ENCODE data around the gene OPCML. TPM values are rescaled to one million over a fixed set of nuclear protein-coding genes. Genes with fewer than 3 reads are reported as not detected.

OPCML gene
- total and polyA plus RNA-seq, 7 experiments from 2014 or later: not detected

DNA sequence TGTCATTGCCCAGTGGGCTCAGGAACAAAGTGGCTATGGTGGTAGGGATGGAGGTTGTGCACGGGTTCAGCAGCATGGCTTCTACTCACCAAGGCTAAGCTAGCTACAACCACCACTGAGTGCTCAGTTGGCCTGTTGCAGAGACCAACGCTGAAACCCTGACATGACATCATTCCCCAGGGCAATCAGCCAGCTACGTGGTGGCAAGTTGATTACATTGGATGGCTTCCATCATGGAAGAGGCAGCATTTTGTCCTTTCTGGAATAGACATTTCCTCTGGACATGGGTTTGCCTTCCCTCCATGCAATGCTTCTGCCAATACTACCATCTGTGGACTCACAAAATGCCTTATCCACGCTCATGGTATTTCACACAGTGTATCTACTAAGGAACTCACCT is 634.3 kb downstream of the OPCML start:
- ChIA-PET CTCF (no interaction called here), POLR2A (no interaction called here)
- intact Hi-C loops (cut with micrococcal nuclease): no loop called here
- Histone ChIP-seq H3K27ac (ENCODE audit: low read depth, low read length) (no peak overlapping the region), H3K27me3 (ENCODE audit: control insufficient read depth in 2 of 2, insufficient read depth in 2 of 2, low read length in 2 of 2) (no peaks in the 10 kb centered on the region), H3K4me1 (ENCODE audit: control insufficient read depth in 2 of 2, insufficient read depth in 2 of 2, low read length in 2 of 2) (no peaks in the 10 kb centered on the region), H3K4me3 (ENCODE audit: low read length) (no peak overlapping the region), H3K9me3 (ENCODE audit: control insufficient read depth in 2 of 3, low read length in 3 of 3) (no peaks in the 10 kb centered on the region), H3K36me3 (ENCODE audit: control insufficient read depth in 2 of 3, insufficient read depth in 3 of 3, low read length in 3 of 3) (no peaks in the 10 kb centered on the region)
- Mint-ChIP-seq H3K9me3 (peaks cover 0 to 8% (median 4%) of the 10 kb centered on the region in 11 donors), H3K36me3 (no peaks in the 10 kb centered on the region), H3K4me1 (no peaks in the 10 kb centered on the region), H3K27me3 (peaks cover 0 to 14% (median 0%) of the 10 kb centered on the region in 5 donors), H3K4me3 (no peak overlapping the region), H3K27ac (no peak overlapping the region)
- ATAC-seq (no peak), DNase-seq (no peak)

GRCh38 chr11:132895340-132895739 is 637.0 kb downstream of the OPCML start:
- ChIA-PET CTCF (interaction anchor here (0.6 kb wide), 1 partner anchor 839 kb away, joined by 6 read pairs; no protein-coding TSS in a partner anchor), POLR2A (no interaction called here)
- H3K4me3 ChIP-seq (ENCODE audit: low read length): no peak overlapping the region
- no peak overlapping the region for H3K4me3 Mint-ChIP-seq
- H3K9me3 ChIP-seq (ENCODE audit: control insufficient read depth in 2 of 3, low read length in 3 of 3): no peaks in the 10 kb centered on the region
- peaks cover 0 to 3% (median 0%) of the 10 kb centered on the region in 5 donors for H3K27me3 Mint-ChIP-seq
- H3K27ac ChIP-seq (ENCODE audit: low read depth, low read length): no peak overlapping the region
- no peaks in the 10 kb centered on the region for H3K27me3 ChIP-seq (ENCODE audit: control insufficient read depth in 2 of 2, insufficient read depth in 2 of 2, low read length in 2 of 2)
- no peaks in the 10 kb centered on the region for H3K4me1 ChIP-seq (ENCODE audit: control insufficient read depth in 2 of 2, insufficient read depth in 2 of 2, low read length in 2 of 2)
- intact Hi-C loops (cut with micrococcal nuclease): no loop called here
- H3K36me3 Mint-ChIP-seq: no peaks in the 10 kb centered on the region
- DNase-seq: no peak
- no peaks in the 10 kb centered on the region for H3K36me3 ChIP-seq (ENCODE audit: control insufficient read depth in 2 of 3, insufficient read depth in 3 of 3, low read length in 3 of 3)
- no peaks in the 10 kb centered on the region for H3K4me1 Mint-ChIP-seq
- ATAC-seq: no peak
- H3K9me3 Mint-ChIP-seq: peaks cover 0 to 8% (median 2%) of the 10 kb centered on the region in 11 donors
- no peak overlapping the region for H3K27ac Mint-ChIP-seq

DNA sequence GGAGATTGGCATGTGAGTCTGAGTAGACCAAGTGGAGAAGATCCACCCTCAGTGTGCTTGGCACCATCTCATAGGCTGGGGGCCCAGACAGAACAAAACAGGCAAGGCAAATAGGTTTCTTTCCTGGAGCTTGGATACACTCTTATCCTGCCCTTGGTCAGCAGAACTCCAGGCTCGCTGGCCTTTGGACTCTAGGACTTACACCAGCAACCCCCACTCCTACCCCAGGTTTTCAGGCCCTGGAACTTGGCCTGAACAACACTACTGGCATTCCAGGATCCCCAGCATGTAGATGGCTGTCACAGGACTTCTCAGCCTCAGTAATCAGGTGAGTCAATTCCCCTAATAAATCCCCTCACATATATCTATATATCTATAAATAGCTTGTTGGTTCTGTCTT is 637.7 kb downstream of the OPCML start:
- H3K36me3 Mint-ChIP-seq: no peaks in the 10 kb centered on the region
- H3K36me3 ChIP-seq (ENCODE audit: control insufficient read depth in 2 of 3, insufficient read depth in 3 of 3, low read length in 3 of 3): no peaks in the 10 kb centered on the region
- H3K4me1 Mint-ChIP-seq: no peaks in the 10 kb centered on the region
- no peak overlapping the region for H3K4me3 ChIP-seq (ENCODE audit: low read length)
- POLR2A ChIA-PET: no interaction called here
- H3K9me3 ChIP-seq (ENCODE audit: control insufficient read depth in 2 of 3, low read length in 3 of 3): no peaks in the 10 kb centered on the region
- CTCF ChIA-PET: interaction anchor here (0.6 kb wide), 1 partner anchor 838 kb away, joined by 6 read pairs; no protein-coding TSS in a partner anchor
- DNase-seq: no peak
- no peaks in the 10 kb centered on the region for H3K4me1 ChIP-seq (ENCODE audit: control insufficient read depth in 2 of 2, insufficient read depth in 2 of 2, low read length in 2 of 2)
- no peaks in the 10 kb centered on the region for H3K27me3 ChIP-seq (ENCODE audit: control insufficient read depth in 2 of 2, insufficient read depth in 2 of 2, low read length in 2 of 2)
- intact Hi-C loops (cut with micrococcal nuclease): no loop called here
- no peaks in the 10 kb centered on the region for H3K27me3 Mint-ChIP-seq
- H3K4me3 Mint-ChIP-seq: no peak overlapping the region
- H3K27ac ChIP-seq (ENCODE audit: low read depth, low read length): no peak overlapping the region
- ATAC-seq: no peak
- H3K9me3 Mint-ChIP-seq: peaks cover 0 to 9% (median 2%) of the 10 kb centered on the region in 11 donors
- no peak overlapping the region for H3K27ac Mint-ChIP-seq

DNA sequence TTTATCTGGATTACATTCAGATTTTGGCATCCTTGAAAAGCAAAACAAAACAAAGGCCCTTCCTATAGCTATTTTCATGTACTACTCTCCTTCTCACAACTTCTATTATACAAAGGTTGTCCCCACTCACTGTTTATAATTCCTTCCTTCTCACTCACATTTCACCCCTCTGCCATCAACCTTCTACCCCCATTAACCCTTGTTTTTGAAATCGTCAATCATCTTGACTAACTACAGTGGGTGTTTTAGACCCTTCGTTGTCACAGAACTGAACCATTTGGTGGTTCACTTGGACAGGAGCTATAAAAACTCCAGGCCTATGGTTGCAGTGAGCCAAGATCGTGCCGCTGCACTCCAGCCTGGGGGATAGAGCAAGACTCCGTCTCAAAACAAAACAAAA is 639.4 kb downstream of the OPCML start:
- no peak for ATAC-seq
- Mint-ChIP-seq H3K27me3 (peaks cover 0 to 2% (median 0%) of the 10 kb centered on the region in 5 donors), H3K9me3 (peaks cover 0 to 9% (median 2%) of the 10 kb centered on the region in 11 donors), H3K27ac (no peak overlapping the region), H3K4me3 (no peak overlapping the region), H3K36me3 (no peaks in the 10 kb centered on the region), H3K4me1 (no peaks in the 10 kb centered on the region)
- Histone ChIP-seq H3K9me3 (ENCODE audit: control insufficient read depth in 2 of 3, low read length in 3 of 3) (no peaks in the 10 kb centered on the region), H3K27me3 (ENCODE audit: control insufficient read depth in 2 of 2, insufficient read depth in 2 of 2, low read length in 2 of 2) (no peaks in the 10 kb centered on the region), H3K36me3 (ENCODE audit: control insufficient read depth in 2 of 3, insufficient read depth in 3 of 3, low read length in 3 of 3) (no peaks in the 10 kb centered on the region), H3K27ac (ENCODE audit: low read depth, low read length) (no peak overlapping the region), H3K4me3 (ENCODE audit: low read length) (no peak overlapping the region), H3K4me1 (ENCODE audit: control insufficient read depth in 2 of 2, insufficient read depth in 2 of 2, low read length in 2 of 2) (no peaks in the 10 kb centered on the region)
- POLR2A ChIA-PET: no interaction called here
- intact Hi-C loops (cut with micrococcal nuclease): no loop called here
- CTCF ChIA-PET: no interaction called here
- DNase-seq: no peak

GRCh38 chr11:132888226-132888625 is 644.1 kb downstream of the OPCML start:
- peaks cover 0 to 4% (median 0%) of the 10 kb centered on the region in 11 donors for H3K9me3 Mint-ChIP-seq
- peaks cover 0 to 5% (median 4%) of the 10 kb centered on the region in 5 donors for H3K27me3 Mint-ChIP-seq

DNA sequence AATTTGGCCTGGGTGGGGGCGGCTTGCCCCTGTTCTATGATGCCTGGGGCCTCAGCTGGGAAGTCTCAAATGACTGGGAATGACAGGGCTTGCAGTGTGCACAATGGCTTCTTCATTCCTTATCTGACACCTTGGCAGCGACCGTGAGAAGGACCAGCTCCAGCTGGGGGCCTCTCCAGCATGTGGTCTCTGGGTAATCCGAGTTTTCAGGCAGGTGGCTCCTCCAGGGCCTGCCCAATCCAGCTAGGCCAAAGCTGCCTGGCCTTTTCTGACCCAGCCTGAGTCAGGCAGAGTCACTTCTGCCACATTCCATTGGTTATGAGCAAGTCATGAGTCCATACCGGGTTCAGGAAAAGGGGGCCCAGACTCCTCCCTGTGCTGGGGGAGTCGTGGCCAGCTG is 646.0 kb downstream of the OPCML start:
- Histone ChIP-seq H3K9me3 (ENCODE audit: control insufficient read depth in 2 of 3, low read length in 3 of 3) (no peaks in the 10 kb centered on the region), H3K27ac (ENCODE audit: low read depth, low read length) (no peak overlapping the region), H3K36me3 (ENCODE audit: control insufficient read depth in 2 of 3, insufficient read depth in 3 of 3, low read length in 3 of 3) (no peaks in the 10 kb centered on the region), H3K4me3 (ENCODE audit: low read length) (no peak overlapping the region), H3K27me3 (ENCODE audit: control insufficient read depth in 2 of 2, insufficient read depth in 2 of 2, low read length in 2 of 2) (no peaks in the 10 kb centered on the region), H3K4me1 (ENCODE audit: control insufficient read depth in 2 of 2, insufficient read depth in 2 of 2, low read length in 2 of 2) (no peaks in the 10 kb centered on the region)
- ChIA-PET CTCF (no interaction called here), POLR2A (no interaction called here)
- Mint-ChIP-seq H3K9me3 (peaks cover 0 to 4% (median 0%) of the 10 kb centered on the region in 11 donors), H3K27ac (no peak overlapping the region), H3K4me3 (no peak overlapping the region), H3K36me3 (no peaks in the 10 kb centered on the region), H3K4me1 (no peaks in the 10 kb centered on the region), H3K27me3 (peaks cover 0 to 5% (median 4%) of the 10 kb centered on the region in 5 donors)
- ATAC-seq (no peak), DNase-seq (no peak)
- intact Hi-C loops (cut with micrococcal nuclease): no loop called here

More at GRCh38 chr11:132888226-132888625, 644.1 kb downstream of the OPCML start:
- ATAC-seq (no peak), DNase-seq (no peak)
- intact Hi-C loops (cut with micrococcal nuclease): no loop called here
- Mint-ChIP-seq H3K27ac (no peak overlapping the region), H3K36me3 (no peaks in the 10 kb centered on the region), H3K4me1 (no peaks in the 10 kb centered on the region), H3K4me3 (no peak overlapping the region)
- ChIA-PET POLR2A (no interaction called here), CTCF (no interaction called here)
- no peak overlapping the region for H3K4me3 ChIP-seq (ENCODE audit: low read length)
- no peaks in the 10 kb centered on the region for H3K4me1 ChIP-seq (ENCODE audit: control insufficient read depth in 2 of 2, insufficient read depth in 2 of 2, low read length in 2 of 2)
- no peaks in the 10 kb centered on the region for H3K27me3 ChIP-seq (ENCODE audit: control insufficient read depth in 2 of 2, insufficient read depth in 2 of 2, low read length in 2 of 2)
- H3K27ac ChIP-seq (ENCODE audit: low read depth, low read length): no peak overlapping the region
- no peaks in the 10 kb centered on the region for H3K9me3 ChIP-seq (ENCODE audit: control insufficient read depth in 2 of 3, low read length in 3 of 3)
- no peaks in the 10 kb centered on the region for H3K36me3 ChIP-seq (ENCODE audit: control insufficient read depth in 2 of 3, insufficient read depth in 3 of 3, low read length in 3 of 3)

DNA sequence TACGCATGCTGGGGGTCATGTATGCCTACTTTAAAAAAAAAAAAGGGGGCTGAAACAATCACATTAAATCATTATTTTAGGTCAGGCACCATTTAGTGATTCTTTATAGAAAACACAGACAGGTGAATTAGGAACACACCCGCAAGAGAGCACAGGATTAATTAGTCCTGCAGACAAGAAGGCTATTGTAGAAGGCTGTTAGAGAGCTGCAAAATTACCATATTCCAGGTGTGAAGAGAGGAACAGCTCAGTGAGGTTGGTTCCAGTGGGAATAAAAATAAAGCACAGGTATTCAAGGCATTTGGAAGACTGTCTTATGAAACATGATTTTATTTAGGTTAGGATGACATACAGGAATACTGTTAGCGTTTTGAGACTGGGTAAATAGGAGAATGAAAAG is 649.1 kb downstream of the OPCML start:
- CTCF ChIA-PET: no interaction called here
- H3K27me3 Mint-ChIP-seq: peaks cover 0 to 5% (median 4%) of the 10 kb centered on the region in 5 donors

More for the DNA sequence above, 649.1 kb downstream of the OPCML start:
- no peaks in the 10 kb centered on the region for H3K9me3 ChIP-seq (ENCODE audit: control insufficient read depth in 2 of 3, low read length in 3 of 3)
- no peaks in the 10 kb centered on the region for H3K4me1 Mint-ChIP-seq
- peaks cover 0 to 6% (median 0%) of the 10 kb centered on the region in 11 donors for H3K9me3 Mint-ChIP-seq
- ATAC-seq (no peak), DNase-seq (no peak)
- POLR2A ChIA-PET: no interaction called here
- H3K4me1 ChIP-seq (ENCODE audit: control insufficient read depth in 2 of 2, insufficient read depth in 2 of 2, low read length in 2 of 2): no peaks in the 10 kb centered on the region
- no peak overlapping the region for H3K4me3 ChIP-seq (ENCODE audit: low read length)
- no peaks in the 10 kb centered on the region for H3K27me3 ChIP-seq (ENCODE audit: control insufficient read depth in 2 of 2, insufficient read depth in 2 of 2, low read length in 2 of 2)
- peaks cover 0 to 3% (median 0%) of the 10 kb centered on the region in 5 donors for H3K36me3 Mint-ChIP-seq
- no peak overlapping the region for H3K27ac ChIP-seq (ENCODE audit: low read depth, low read length)
- intact Hi-C loops (cut with micrococcal nuclease): no loop called here
- H3K4me3 Mint-ChIP-seq: no peak overlapping the region
- H3K36me3 ChIP-seq (ENCODE audit: control insufficient read depth in 2 of 3, insufficient read depth in 3 of 3, low read length in 3 of 3): no peaks in the 10 kb centered on the region
- H3K27ac Mint-ChIP-seq: no peak overlapping the region

Data from naive thymus-derived CD4-positive, alpha-beta T cell (primary cell).